Measurements from ENCODE around the gene ZBTB16. TPM values are rescaled to one million over a fixed set of nuclear protein-coding genes. Genes with fewer than 3 reads are reported as not detected.

The ZBTB16 gene
- total RNA-seq, 1 donor: under 0.01 TPM

DNA sequence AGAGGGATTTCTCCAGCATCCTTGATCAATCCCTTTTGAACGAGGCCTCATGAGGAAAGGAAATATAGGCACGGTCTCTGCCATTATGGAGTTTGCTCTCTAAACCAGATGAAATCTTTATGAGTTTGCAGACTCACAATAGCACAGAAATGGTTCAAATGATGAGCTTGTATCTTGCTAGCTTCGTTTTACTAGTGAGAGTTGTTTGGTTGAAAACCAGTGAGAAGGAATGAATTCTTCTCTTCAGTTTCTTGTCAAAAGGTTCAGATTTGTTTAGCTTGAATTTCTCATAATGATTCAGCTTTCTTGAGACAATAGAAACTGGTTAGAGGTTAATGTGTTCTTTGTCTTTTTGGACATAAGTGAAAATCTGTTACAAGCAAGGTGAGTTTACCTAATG is 92.7 kb downstream of the ZBTB16 start:
- Histone ChIP-seq H3K9me3 (ENCODE audit: low read depth, low read length) (no peaks in the 10 kb centered on the region), H3K27me3 (ENCODE audit: insufficient read depth, low read length) (peaks cover 59% of the 10 kb centered on the region), H2AFZ (ENCODE audit: low read length) (no peak overlapping the region), H3K4me3 (ENCODE audit: insufficient read depth, low read length) (no peak overlapping the region), H3K4me1 (ENCODE audit: insufficient read depth, low read length) (no peaks in the 10 kb centered on the region), H3K4me2 (ENCODE audit: insufficient read depth, low read length) (no peak overlapping the region), H4K20me1 (ENCODE audit: insufficient read depth, low read length) (no peaks in the 10 kb centered on the region), H3K36me3 (ENCODE audit: insufficient read depth, low read length) (no peaks in the 10 kb centered on the region), H3K27ac (ENCODE audit: low read depth, low read length) (no peak overlapping the region), H3K79me2 (ENCODE audit: insufficient read depth, low read length) (no peaks in the 10 kb centered on the region)
- TF ChIP-seq CTCF (IDR thresholded peaks at IDR 0.05; ENCODE audit: extremely low read depth, low read depth, low read length): no peak
- DNase-seq (ENCODE audit: insufficient read length, low spot score, missing footprints): no peak

GRCh38 chr11:114152785-114153184 is 93.3 kb downstream of the ZBTB16 start:
- no peak overlapping the region for H2AFZ ChIP-seq (ENCODE audit: low read length)
- no peaks in the 10 kb centered on the region for H3K4me1 ChIP-seq (ENCODE audit: insufficient read depth, low read length)
- H3K9me3 ChIP-seq (ENCODE audit: low read depth, low read length): no peaks in the 10 kb centered on the region
- no peaks in the 10 kb centered on the region for H3K79me2 ChIP-seq (ENCODE audit: insufficient read depth, low read length)
- no peak for TF ChIP-seq CTCF (IDR thresholded peaks at IDR 0.05; ENCODE audit: extremely low read depth, low read depth, low read length)
- H3K4me2 ChIP-seq (ENCODE audit: insufficient read depth, low read length): no peak overlapping the region
- no peaks in the 10 kb centered on the region for H4K20me1 ChIP-seq (ENCODE audit: insufficient read depth, low read length)
- H3K36me3 ChIP-seq (ENCODE audit: insufficient read depth, low read length): no peaks in the 10 kb centered on the region
- peaks cover 58% of the 10 kb centered on the region for H3K27me3 ChIP-seq (ENCODE audit: insufficient read depth, low read length)
- H3K27ac ChIP-seq (ENCODE audit: low read depth, low read length): no peak overlapping the region
- no peak overlapping the region for H3K4me3 ChIP-seq (ENCODE audit: insufficient read depth, low read length)
- DNase-seq (ENCODE audit: insufficient read length, low spot score, missing footprints): no peak

DNA sequence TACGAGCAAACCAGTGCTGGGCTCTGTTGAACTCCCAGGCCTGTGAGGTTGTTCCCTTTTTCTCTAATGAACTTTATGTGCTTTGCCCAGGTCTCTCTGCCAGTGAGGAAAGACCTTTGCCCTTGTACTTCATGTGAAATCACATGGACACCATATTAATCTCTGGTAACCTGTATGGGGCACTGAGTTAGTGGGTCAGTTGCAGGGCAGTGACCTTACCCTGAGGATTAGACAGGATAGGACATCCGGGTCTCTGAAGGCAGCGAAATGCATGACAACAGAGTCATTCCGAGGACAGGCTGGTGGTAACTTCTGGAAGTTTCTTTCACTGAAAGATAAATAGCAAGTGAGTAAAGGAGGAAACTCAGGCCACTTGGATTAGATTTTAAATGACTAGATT is 93.7 kb downstream of the ZBTB16 start:
- Histone ChIP-seq H3K4me2 (ENCODE audit: insufficient read depth, low read length) (no peak overlapping the region), H3K9me3 (ENCODE audit: low read depth, low read length) (no peaks in the 10 kb centered on the region), H3K4me3 (ENCODE audit: insufficient read depth, low read length) (no peak overlapping the region), H3K27me3 (ENCODE audit: insufficient read depth, low read length) (peaks cover 63% of the 10 kb centered on the region), H3K79me2 (ENCODE audit: insufficient read depth, low read length) (no peaks in the 10 kb centered on the region), H3K4me1 (ENCODE audit: insufficient read depth, low read length) (no peaks in the 10 kb centered on the region), H2AFZ (ENCODE audit: low read length) (no peak overlapping the region), H4K20me1 (ENCODE audit: insufficient read depth, low read length) (no peaks in the 10 kb centered on the region), H3K36me3 (ENCODE audit: insufficient read depth, low read length) (no peaks in the 10 kb centered on the region), H3K27ac (ENCODE audit: low read depth, low read length) (no peak overlapping the region)
- TF ChIP-seq CTCF (IDR thresholded peaks at IDR 0.05; ENCODE audit: extremely low read depth, low read depth, low read length): no peak
- no peak for DNase-seq (ENCODE audit: insufficient read length, low spot score, missing footprints)

- Histone ChIP-seq H3K4me3 (ENCODE audit: insufficient read depth, low read length) (no peak overlapping the region), H3K27me3 (ENCODE audit: insufficient read depth, low read length) (peaks cover 73% of the 10 kb centered on the region), H3K27ac (ENCODE audit: low read depth, low read length) (no peak overlapping the region), H3K4me2 (ENCODE audit: insufficient read depth, low read length) (no peak overlapping the region), H3K36me3 (ENCODE audit: insufficient read depth, low read length) (no peaks in the 10 kb centered on the region), H4K20me1 (ENCODE audit: insufficient read depth, low read length) (no peaks in the 10 kb centered on the region), H3K79me2 (ENCODE audit: insufficient read depth, low read length) (no peaks in the 10 kb centered on the region), H3K4me1 (ENCODE audit: insufficient read depth, low read length) (peaks cover 1% of the 10 kb centered on the region), H3K9me3 (ENCODE audit: low read depth, low read length) (no peaks in the 10 kb centered on the region), H2AFZ (ENCODE audit: low read length) (no peak overlapping the region)
- TF ChIP-seq CTCF (IDR thresholded peaks at IDR 0.05; ENCODE audit: extremely low read depth, low read depth, low read length): no peak
- DNase-seq (ENCODE audit: insufficient read length, low spot score, missing footprints): peak; percentile 51
Measured at GRCh38 chr11:114154271-114155047, 94.9 kb downstream of the ZBTB16 start.
